Lower leg skin (tissue), 3 donors: ENCODE results near the gene KLK5.

Experiments
- CTCF ChIP-seq, 3 donors: fragments of 450-650 bp; IDR thresholded peaks; one replicate each; pipeline ENCODE4 v1.5.1; 2016; ENCODE audit warnings: antibody characterized with exemption in 3 of 3, mild to moderate bottlenecking in 3 of 3, moderate library complexity in 2 of 3
- POLR2A ChIP-seq, 2 donors: fragments of 450-650 bp; IDR thresholded peaks; one replicate each; pipeline ENCODE4 v1.6.1; 2016 to 2017; ENCODE audit warnings: antibody characterized with exemption in 2 of 2, mild to moderate bottlenecking in 1 of 2, moderate library complexity in 1 of 2

DNA sequence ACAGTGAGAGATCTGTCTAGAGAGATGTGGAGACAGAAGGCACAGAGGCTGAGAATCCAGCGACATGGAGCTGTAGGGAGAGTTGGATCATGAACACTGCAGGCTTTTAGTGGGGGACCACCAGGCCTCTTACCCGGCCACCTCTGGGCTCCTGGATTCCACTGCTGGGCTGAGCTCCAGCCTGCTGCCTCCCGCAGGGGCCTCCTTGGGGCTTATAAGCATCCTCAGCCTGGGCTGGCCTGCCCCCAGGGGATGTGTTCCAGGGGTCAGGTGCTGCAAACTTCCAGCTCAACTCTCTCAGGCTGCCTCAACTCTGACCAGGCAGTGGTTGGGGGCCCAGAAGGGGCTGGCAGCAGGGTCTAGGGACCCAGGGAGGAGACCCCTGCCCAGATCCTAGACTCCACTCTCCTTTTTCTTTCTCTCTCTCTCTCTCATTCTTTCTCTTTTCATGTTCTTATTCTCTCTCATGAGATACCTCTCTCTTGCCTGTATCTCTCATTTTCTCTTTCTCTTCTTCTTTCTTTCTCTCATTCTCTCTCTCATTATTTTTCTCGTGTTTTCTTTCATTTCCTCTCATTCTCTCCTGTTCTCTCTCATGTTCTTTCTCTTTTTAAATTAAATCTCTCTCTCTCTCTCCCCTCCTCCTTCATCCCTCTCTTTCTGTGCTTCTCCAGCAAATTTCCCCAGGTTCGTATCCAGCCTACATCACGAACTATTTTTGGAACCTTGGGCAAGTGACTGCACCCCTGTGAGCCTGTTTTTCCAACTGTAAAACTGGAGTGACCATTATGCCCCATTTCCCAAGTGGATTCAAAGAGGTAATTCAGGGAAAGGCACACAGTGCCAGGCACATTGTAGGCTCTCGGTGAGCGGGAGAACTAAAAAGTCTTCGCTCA lies 41.4 kb downstream of the KLK5 start, which contains the start of gene KLK4:
- TF ChIP-seq CTCF (IDR thresholded peaks at IDR 0.05), result no peak
- no peak for TF ChIP-seq POLR2A (IDR thresholded peaks at IDR 0.05)
